ENCODE results near the gene SUPV3L1. TPM values are rescaled to one million over a fixed set of nuclear protein-coding genes. Genes with fewer than 3 reads are reported as not detected.

SUPV3L1 gene
- total RNA-seq, 1 donor from 2014 or later: 36.6 TPM

GRCh38 chr10:69145329-69145728, 34.7 kb upstream of the SUPV3L1 start:
- Mint-ChIP-seq H3K4me3 (no peak overlapping the region), H3K9me3 (no peaks in the 10 kb centered on the region), H3K27me3 (no peaks in the 10 kb centered on the region), H3K4me1 (ENCODE audit: unreplicated experiment) (no peaks in the 10 kb centered on the region), H3K36me3 (peaks cover 9% of the 10 kb centered on the region), H3K27ac (no peak overlapping the region)
- TF ChIP-seq CTCF (conservative IDR thresholded peaks at IDR 0.05): no peak
- DNase-seq (ENCODE audit: extremely low spot score, unreplicated experiment): no peak

GRCh38 chr10:69145864-69146263, 34.2 kb upstream of the SUPV3L1 start:
- Mint-ChIP-seq H3K4me1 (ENCODE audit: unreplicated experiment) (no peaks in the 10 kb centered on the region), H3K27me3 (no peaks in the 10 kb centered on the region), H3K9me3 (no peaks in the 10 kb centered on the region), H3K4me3 (no peak overlapping the region), H3K27ac (no peak overlapping the region), H3K36me3 (peaks cover 9% of the 10 kb centered on the region)
- no peak for TF ChIP-seq CTCF (conservative IDR thresholded peaks at IDR 0.05)
- no peak for DNase-seq (ENCODE audit: extremely low spot score, unreplicated experiment)

- no peak overlapping the region for H3K4me3 Mint-ChIP-seq
- peaks cover 9% of the 10 kb centered on the region for H3K36me3 Mint-ChIP-seq
- H3K9me3 Mint-ChIP-seq: no peaks in the 10 kb centered on the region
- no peak overlapping the region for H3K27ac Mint-ChIP-seq
- no peaks in the 10 kb centered on the region for H3K27me3 Mint-ChIP-seq
- DNase-seq (ENCODE audit: extremely low spot score, unreplicated experiment): no peak
- no peak for TF ChIP-seq CTCF (conservative IDR thresholded peaks at IDR 0.05)
- no peaks in the 10 kb centered on the region for H3K4me1 Mint-ChIP-seq (ENCODE audit: unreplicated experiment)
These were observed 33.3 kb upstream of the SUPV3L1 start for GRCh38 chr10:69146759-69147158.

GRCh38 chr10:69151984-69152383, 28.1 kb upstream of the SUPV3L1 start:
- Mint-ChIP-seq H3K27ac (no peak overlapping the region), H3K4me3 (no peak overlapping the region)
- no peak for TF ChIP-seq CTCF (conservative IDR thresholded peaks at IDR 0.05)

GRCh38 chr10:69153227-69153626, 26.8 kb upstream of the SUPV3L1 start:
- H3K27me3 Mint-ChIP-seq: no peaks in the 10 kb centered on the region
- TF ChIP-seq CTCF (conservative IDR thresholded peaks at IDR 0.05): no peak
- no peaks in the 10 kb centered on the region for H3K9me3 Mint-ChIP-seq
- DNase-seq (ENCODE audit: extremely low spot score, unreplicated experiment): no peak
- H3K27ac Mint-ChIP-seq: no peak overlapping the region
- no peaks in the 10 kb centered on the region for H3K4me1 Mint-ChIP-seq (ENCODE audit: unreplicated experiment)
- peaks cover 1% of the 10 kb centered on the region for H3K36me3 Mint-ChIP-seq
- no peak overlapping the region for H3K4me3 Mint-ChIP-seq

More at GRCh38 chr10:69151984-69152383, 28.1 kb upstream of the SUPV3L1 start:
- no peaks in the 10 kb centered on the region for H3K4me1 Mint-ChIP-seq (ENCODE audit: unreplicated experiment)
- no peak for DNase-seq (ENCODE audit: extremely low spot score, unreplicated experiment)
- H3K27me3 Mint-ChIP-seq: no peaks in the 10 kb centered on the region
- H3K36me3 Mint-ChIP-seq: no peaks in the 10 kb centered on the region
- H3K9me3 Mint-ChIP-seq: no peaks in the 10 kb centered on the region

GRCh38 chr10:69160809-69161241, 19.2 kb upstream of the SUPV3L1 start:
- Mint-ChIP-seq H3K4me1 (ENCODE audit: unreplicated experiment) (no peaks in the 10 kb centered on the region), H3K27me3 (no peaks in the 10 kb centered on the region), H3K9me3 (no peaks in the 10 kb centered on the region), H3K27ac (no peak overlapping the region), H3K4me3 (no peak overlapping the region), H3K36me3 (peaks cover 10% of the 10 kb centered on the region)
- TF ChIP-seq CTCF (conservative IDR thresholded peaks at IDR 0.05): no peak
- DNase-seq (ENCODE audit: extremely low spot score, unreplicated experiment): no peak
